Heart left ventricle (tissue), 16 donors: ENCODE data around the gene EML5. TPM values are rescaled to one million over a fixed set of nuclear protein-coding genes. Genes with fewer than 3 reads are reported as not detected.

ENCODE experiments used
- ATAC-seq, 4 donors: fragments of 200-7000 bp; cut with Tn5 transposase; one replicate each; pipeline ENCODE4 v1.9.1; 2020 to 2022; ENCODE audit warnings: moderate library complexity in 4 of 4, mild to moderate bottlenecking in 3 of 4, moderate number of reproducible peaks in 1 of 4
- DNase-seq, 5 donors: peaks; one replicate each; pipeline ENCODE4 v3.0.0-alpha.2; 2020
- H3K27ac ChIP-seq, 12 donors: fragments of 200-600 bp; sonication (generic) in 4 of 12; one replicate each; pipeline versions ENCODE4 v1.5.0 to v1.8.0; 2016 to 2022; ENCODE audit warnings: mild to moderate bottlenecking in 2 of 12
- H3K27me3 ChIP-seq, 9 donors: fragments of 200-600 bp; sonication (generic) in 2 of 9; one replicate each; pipeline versions ENCODE4 v1.5.1 to v1.8.0; 2016 to 2022; ENCODE audit warnings: mild to moderate bottlenecking in 3 of 9
- H3K36me3 ChIP-seq, 9 donors: fragments of 200-600 bp; sonication (generic) in 2 of 9; one replicate each; pipeline versions ENCODE4 v1.5.0 to v1.8.0; 2018 to 2022; ENCODE audit warnings: mild to moderate bottlenecking in 2 of 9
- H3K4me1 ChIP-seq, 12 donors: fragments of 200-600 bp; sonication (generic) in 4 of 12; one replicate each; pipeline versions ENCODE4 v1.5.0 to v1.8.0; 2016 to 2022; ENCODE audit warnings: mild to moderate bottlenecking in 3 of 12
- H3K4me3 ChIP-seq, 12 donors: fragments of 200-600 bp; sonication (generic) in 4 of 12; one replicate each; pipeline versions ENCODE4 v1.5.0 to v1.8.0; 2017 to 2022; ENCODE audit warnings: mild to moderate bottlenecking in 9 of 12, moderate library complexity in 4 of 12
- H3K9me3 ChIP-seq, 12 donors: fragments of 200-600 bp; sonication (generic) in 4 of 12; one replicate each; pipeline versions ENCODE4 v1.5.0 to v1.8.0; 2016 to 2022; ENCODE audit warnings: mild to moderate bottlenecking in 1 of 12
- CTCF ChIP-seq, 12 donors: fragments of 200-600 bp; sonication (generic) in 4 of 12; IDR thresholded peaks; one replicate each; pipeline versions ENCODE4 v1.5.0 to v1.8.0; 2018 to 2022; ENCODE audit warnings: antibody characterized with exemption in 12 of 12, mild to moderate bottlenecking in 5 of 12
- POLR2A ChIP-seq, 2 donors: fragments of 450-650 bp; IDR thresholded peaks; one replicate each; pipeline ENCODE4 v1.6.1; 2017; ENCODE audit warnings: antibody characterized with exemption in 2 of 2, mild to moderate bottlenecking in 2 of 2, moderate library complexity in 2 of 2
- WGBS, 4 donors: extraction: QIAGEN DNeasy Blood & Tissue Kit in 2 of 4; methylation state at CpG; one replicate each; pipeline versions ENCODE4 v1.1.5 to v1.1.7; 2013 to 2018; 5-methylcytosine and 5-hydroxymethylcytosine counted together
- intact Hi-C, 10 donors: fragments of 100-400 bp; cut with DNase I; formaldehyde crosslinking; loops; one replicate each; pipeline versions ENCODE4 v1.11.1 to v1.14.2; 2022
- polyA plus RNA-seq, 2 donors: library from polyadenylated mRNA; stranded (reverse); fragments of 200-250 nt; gene quantifications; one replicate each; pipeline ENCODE4 v1.2.3, GENCODE V29; 2013
- total RNA-seq, 9 donors: library from RNA; depleted of rRNA in 2 of 9; stranded (reverse); fragments of >200 nt in 2 of 9; fragmentation: NEBNext Ultra II Directional in 3 of 9; extraction: Animal tissue kit (Norgen Biotek cat#: 25700) in 3 of 9; gene quantifications; one replicate each; pipeline versions ENCODE4 v1.1.0 to v1.2.4, GENCODE V29; 2016 to 2023
- donor health status: ischemic (EF 13 %, LVEDD 7.1; RV severe dilation, severe dysfunction).
- donor health status: healthy with polysubstance abuse.
- donor health status: DM: no; HTN: yes; CAD: no.
- donor health status: DM: no; HTN: no; CAD: no.
- donor health status: ischemic (EF 25% LVEDD 6.9; RV normal size, moderate dysfunction).
- donor health status: ischemic (EF 25% LVEDD 5.7; RV mildly dilated, moderate dysfunction).
- donor health status: healthy.
- donor health status: DM: yes; HTN: yes; CAD: no.
- donor health status: ischemic (EF 35%, LVEDD 5.7; RV mildly dilated, moderate dysfunction).
- donor health status: nonischemic (EF 11% LVEDD 7.7; RV severe dilation, severe dysfunction).
- donor health status: DM: yes; HTN: yes; CAD: no.
- donor health status: PGD.
- donor health status: ischemic (EF 29% LVEDD 5.4; RV normal size, mild dysfunction).
- donor health status: nonischemic (EF 23%, LVEDD 6.1; RV moderate dilation, normal function).

Gene EML5
- total and polyA plus RNA-seq, 11 donors: 0.08 to 0.71 (median 0.21) TPM

DNA sequence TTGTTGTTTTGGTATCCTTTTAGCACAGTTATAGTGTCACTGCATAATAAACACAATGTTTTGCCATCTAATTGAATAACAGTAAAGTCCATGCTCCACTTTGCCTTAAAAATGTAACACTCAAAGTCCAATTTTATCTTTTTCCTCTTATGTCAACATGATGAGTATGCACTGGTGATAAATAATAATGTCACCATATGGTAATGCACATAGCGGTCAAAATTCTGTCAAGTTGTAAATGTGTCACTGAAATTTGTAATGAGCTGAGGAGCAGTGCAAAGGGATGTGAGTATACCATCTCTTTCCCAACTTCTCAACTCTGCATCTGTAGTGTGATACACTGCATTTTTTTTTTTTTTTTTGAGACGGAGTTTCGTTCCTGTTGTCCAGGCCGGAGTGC, 65.7 kb downstream of the EML5 start:
- DNase-seq: no peak
- TF ChIP-seq POLR2A (IDR thresholded peaks at IDR 0.05): no peak
- ATAC-seq: no peak
- no peaks in the 10 kb centered on the region for H3K4me1 ChIP-seq
- no peaks in the 10 kb centered on the region for H3K36me3 ChIP-seq
- no peak overlapping the region for H3K4me3 ChIP-seq
- no peaks in the 10 kb centered on the region for H3K9me3 ChIP-seq
- no peak overlapping the region for H3K27ac ChIP-seq
- H3K27me3 ChIP-seq: no peaks in the 10 kb centered on the region
- intact Hi-C loops: no loop called here
- whole genome bisulfite sequencing, 4 donors: 85 to 90% (median 88%) methylated on average over 4 of the region's 4 CpGs

- Histone ChIP-seq H3K4me3 (no peak overlapping the region), H3K27me3 (no peaks in the 10 kb centered on the region), H3K4me1 (no peaks in the 10 kb centered on the region), H3K36me3 (no peaks in the 10 kb centered on the region), H3K9me3 (no peaks in the 10 kb centered on the region), H3K27ac (no peak overlapping the region)
- ATAC-seq (no peak), DNase-seq (no peak)
- TF ChIP-seq POLR2A (IDR thresholded peaks at IDR 0.05) (no peak), CTCF (IDR thresholded peaks at IDR 0.05) (no peak)
- intact Hi-C loops: no loop called here
- 69 to 76% (median 71%) methylated on average over 2 of the region's 2 CpGs for WGBS, 4 donors
Observed at GRCh38 chr14:88710709-88711108, 82.0 kb downstream of the EML5 start.

DNA sequence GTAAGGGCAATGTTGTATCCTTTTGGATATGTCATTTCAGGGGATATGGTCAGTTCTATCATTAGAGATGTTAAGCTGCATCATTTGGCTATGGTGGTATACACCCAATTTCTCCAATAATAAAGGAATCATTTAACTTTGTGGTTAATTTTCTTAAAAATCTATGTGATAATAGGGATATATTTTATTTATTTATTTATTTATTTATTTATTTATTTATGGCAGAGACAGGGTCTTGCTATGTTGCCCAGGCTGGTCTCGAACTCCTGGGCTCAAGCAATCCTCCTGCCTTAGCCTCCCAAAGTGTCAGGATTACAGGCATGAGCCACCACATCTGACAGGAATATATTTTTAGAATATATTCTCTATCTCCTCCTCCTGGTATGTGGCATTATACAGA, 85.7 kb downstream of the EML5 start:
- TF ChIP-seq POLR2A (IDR thresholded peaks at IDR 0.05) (no peak), CTCF (IDR thresholded peaks at IDR 0.05) (no peak)
- Histone ChIP-seq H3K4me1 (no peaks in the 10 kb centered on the region), H3K9me3 (no peaks in the 10 kb centered on the region), H3K4me3 (no peak overlapping the region), H3K27me3 (no peaks in the 10 kb centered on the region), H3K36me3 (no peaks in the 10 kb centered on the region), H3K27ac (no peak overlapping the region)
- intact Hi-C loops: no loop called here
- ATAC-seq (no peak), DNase-seq (no peak)
- WGBS, 4 donors: 80 to 86% (median 85%) methylated on average over 1 of the region's 1 CpG

DNA sequence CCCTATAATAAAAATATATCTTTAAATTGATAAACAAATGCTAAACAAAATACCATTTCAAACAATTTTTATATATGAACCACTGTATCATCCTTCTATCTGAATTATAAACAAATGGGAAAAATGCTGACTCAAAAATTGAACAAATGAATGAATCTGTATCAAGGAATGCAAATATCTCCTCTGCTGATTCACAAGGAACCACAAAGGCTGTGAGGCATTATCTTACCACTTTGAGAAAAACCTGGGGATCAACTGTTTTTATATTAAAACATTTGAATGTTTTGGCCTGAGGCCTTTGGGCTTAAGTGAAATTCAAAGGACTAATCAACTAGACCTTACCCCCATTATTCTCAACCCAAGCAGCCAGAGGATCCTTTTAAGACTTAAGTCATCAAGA, 86.3 kb downstream of the EML5 start:
- H3K36me3 ChIP-seq: no peaks in the 10 kb centered on the region
- H3K4me3 ChIP-seq: no peak overlapping the region
- no peak for TF ChIP-seq CTCF (IDR thresholded peaks at IDR 0.05)
- no peak for TF ChIP-seq POLR2A (IDR thresholded peaks at IDR 0.05)
- H3K27ac ChIP-seq: no peak overlapping the region
- peaks cover 0 to under 1% (median 0%) of the 10 kb centered on the region in 9 donors for H3K27me3 ChIP-seq
- ATAC-seq (no peak), DNase-seq (no peak)
- H3K4me1 ChIP-seq: no peaks in the 10 kb centered on the region
- intact Hi-C loops: no loop called here
- H3K9me3 ChIP-seq: no peaks in the 10 kb centered on the region

- Histone ChIP-seq H3K36me3 (no peaks in the 10 kb centered on the region), H3K9me3 (no peaks in the 10 kb centered on the region), H3K27me3 (peaks cover 0 to 5% (median 0%) of the 10 kb centered on the region in 9 donors), H3K4me1 (no peaks in the 10 kb centered on the region), H3K4me3 (no peak overlapping the region), H3K27ac (no peak overlapping the region)
- ATAC-seq (no peak), DNase-seq (no peak)
- 80 to 85% (median 82%) methylated on average over 5 of the region's 5 CpGs for WGBS, 4 donors
- intact Hi-C loops: no loop called here
- TF ChIP-seq CTCF (IDR thresholded peaks at IDR 0.05): no peak
- no peak for TF ChIP-seq POLR2A (IDR thresholded peaks at IDR 0.05)
Observed at GRCh38 chr14:88698651-88699050, 94.1 kb downstream of the EML5 start.
